IPS-18c (cell line): Measurements from ENCODE around the gene TSPAN18.
A peak's percentile ranks its signal among the peaks of the same experiment; 100 is the strongest.

Source experiments
- H3K4me3 ChIP-seq: 2 replicates; pipeline ENCODE4 v1.7.0; 2013; ENCODE audit warnings: low read depth, mild to moderate bottlenecking, low read length, moderate library complexity; ENCODE audit not compliant: insufficient read depth
- H3K9me3 ChIP-seq: one replicate; pipeline ENCODE4 v1.6.1; 2013; ENCODE audit warnings: mild to moderate bottlenecking, low read length, moderate library complexity; ENCODE audit not compliant: control insufficient read depth, insufficient read depth

TSPAN18 gene

GRCh38 chr11:44729713-44730112, 3.0 kb downstream of the TSPAN18 start:
- Histone ChIP-seq H3K4me3 (peak overlapping the region; percentile 34; the same call in 1 of the 2 replicates), H3K9me3 (no peaks in the 10 kb centered on the region)

- Histone ChIP-seq H3K9me3 (no peaks in the 10 kb centered on the region), H3K4me3 (no peak overlapping the region)
Observed at GRCh38 chr11:44730775-44731174, 4.0 kb downstream of the TSPAN18 start.

GRCh38 chr11:44731685-44732430, 5.1 kb downstream of the TSPAN18 start:
- Histone ChIP-seq H3K4me3 (no peak overlapping the region), H3K9me3 (no peaks in the 10 kb centered on the region)

GRCh38 chr11:44732564-44732963, 5.8 kb downstream of the TSPAN18 start:
- Histone ChIP-seq H3K4me3 (no peak overlapping the region), H3K9me3 (no peaks in the 10 kb centered on the region)

- Histone ChIP-seq H3K9me3 (no peaks in the 10 kb centered on the region), H3K4me3 (no peak overlapping the region)
Observed at GRCh38 chr11:44733877-44734276, 7.1 kb downstream of the TSPAN18 start.

- no peak overlapping the region for H3K4me3 ChIP-seq
- no peaks in the 10 kb centered on the region for H3K9me3 ChIP-seq
Observed at GRCh38 chr11:44734843-44735381, 8.2 kb downstream of the TSPAN18 start.

- no peak overlapping the region for H3K4me3 ChIP-seq
- H3K9me3 ChIP-seq: no peaks in the 10 kb centered on the region
Observed at GRCh38 chr11:44736791-44737190, 10.0 kb downstream of the TSPAN18 start.

GRCh38 chr11:44737245-44738085, 10.7 kb downstream of the TSPAN18 start:
- no peak overlapping the region for H3K4me3 ChIP-seq
- no peaks in the 10 kb centered on the region for H3K9me3 ChIP-seq

GRCh38 chr11:44738791-44739190, 12.0 kb downstream of the TSPAN18 start:
- H3K4me3 ChIP-seq: no peak overlapping the region
- no peaks in the 10 kb centered on the region for H3K9me3 ChIP-seq

- no peaks in the 10 kb centered on the region for H3K9me3 ChIP-seq
- no peak overlapping the region for H3K4me3 ChIP-seq
Observed at GRCh38 chr11:44740967-44741366, 14.2 kb downstream of the TSPAN18 start.

- Histone ChIP-seq H3K9me3 (no peaks in the 10 kb centered on the region), H3K4me3 (no peak overlapping the region)
Observed at GRCh38 chr11:44741976-44742375, 15.2 kb downstream of the TSPAN18 start.

- Histone ChIP-seq H3K9me3 (no peaks in the 10 kb centered on the region), H3K4me3 (no peak overlapping the region)
Observed at GRCh38 chr11:44742508-44743246, 15.9 kb downstream of the TSPAN18 start.

- Histone ChIP-seq H3K9me3 (no peaks in the 10 kb centered on the region), H3K4me3 (no peak overlapping the region)
Observed at GRCh38 chr11:44743326-44743725, 16.6 kb downstream of the TSPAN18 start.

GRCh38 chr11:44743959-44744557, 17.3 kb downstream of the TSPAN18 start:
- Histone ChIP-seq H3K4me3 (no peak overlapping the region), H3K9me3 (no peaks in the 10 kb centered on the region)

- Histone ChIP-seq H3K9me3 (no peaks in the 10 kb centered on the region), H3K4me3 (no peak overlapping the region)
Observed at GRCh38 chr11:44746894-44747293, 20.1 kb downstream of the TSPAN18 start.

GRCh38 chr11:44747316-44747715, 20.6 kb downstream of the TSPAN18 start:
- Histone ChIP-seq H3K4me3 (no peak overlapping the region), H3K9me3 (no peaks in the 10 kb centered on the region)

- Histone ChIP-seq H3K9me3 (no peaks in the 10 kb centered on the region), H3K4me3 (no peak overlapping the region)
Observed at GRCh38 chr11:44747836-44748235, 21.1 kb downstream of the TSPAN18 start.
